LNCAP (cell line): Measurements from ENCODE around the gene BCL2.
A peak's percentile ranks its signal among the peaks of the same experiment; 100 is the strongest.

ENCODE experiments used
- CTCF ChIP-seq: fragments of 450-650 bp; IDR thresholded peaks from 2 replicates; pipeline ENCODE4 v1.5.1; 2017; ENCODE audit warnings: mild to moderate bottlenecking

The BCL2 gene

GRCh38 chr18:63339920-63340484 is 20.4 kb upstream of the BCL2 start:
- TF ChIP-seq CTCF: peak; percentile 51

GRCh38 chr18:63336366-63337099 is 17.0 kb upstream of the BCL2 start:
- no peak for TF ChIP-seq CTCF

GRCh38 chr18:63331105-63331504 is 11.5 kb upstream of the BCL2 start:
- no peak for TF ChIP-seq CTCF

- no peak for TF ChIP-seq CTCF
Observed at GRCh38 chr18:63329431-63330145, 10.0 kb upstream of the BCL2 start.

GRCh38 chr18:63326011-63326410 is 6.4 kb upstream of the BCL2 start:
- TF ChIP-seq CTCF: no peak

GRCh38 chr18:63325086-63325686 is 5.6 kb upstream of the BCL2 start:
- TF ChIP-seq CTCF: no peak

- peak; percentile 79 for TF ChIP-seq CTCF
Observed at GRCh38 chr18:63322908-63323634, 3.5 kb upstream of the BCL2 start.
